Sigmoid colon (tissue), 4 donors: ENCODE data around the gene LY6G6D.

Source experiments
- EP300 ChIP-seq, 4 donors: sonication (generic); formaldehyde crosslinking; IDR thresholded peaks; one replicate each; pipeline ENCODE4 v1.6.1; 2017; ENCODE audit warnings: antibody characterized with exemption in 4 of 4
- POLR2A ChIP-seq, 2 donors: fragments of 450-650 bp; IDR thresholded peaks; one replicate each; pipeline ENCODE4 v1.6.1; 2016; ENCODE audit warnings: antibody characterized with exemption in 2 of 2, mild to moderate bottlenecking in 2 of 2, moderate library complexity in 2 of 2
- POLR2AphosphoS5 ChIP-seq, 4 donors: sonication (generic); formaldehyde crosslinking; IDR thresholded peaks; one replicate each; pipeline ENCODE4 v1.6.1; 2017; ENCODE audit warnings: antibody characterized with exemption in 4 of 4
- TF ChIP-seq, protein P1 (sequence below), 4 experiments: fragments of 450-650 bp in 3 of 4; fragments of 200-600 bp in 1 of 4; IDR thresholded peaks; one replicate each; pipeline ENCODE4 v1.5.1; 2016 to 2019; ENCODE audit warnings: antibody characterized with exemption in 4 of 4, mild to moderate bottlenecking in 3 of 4, moderate library complexity in 2 of 4

- TF ChIP-seq, protein P1, sequence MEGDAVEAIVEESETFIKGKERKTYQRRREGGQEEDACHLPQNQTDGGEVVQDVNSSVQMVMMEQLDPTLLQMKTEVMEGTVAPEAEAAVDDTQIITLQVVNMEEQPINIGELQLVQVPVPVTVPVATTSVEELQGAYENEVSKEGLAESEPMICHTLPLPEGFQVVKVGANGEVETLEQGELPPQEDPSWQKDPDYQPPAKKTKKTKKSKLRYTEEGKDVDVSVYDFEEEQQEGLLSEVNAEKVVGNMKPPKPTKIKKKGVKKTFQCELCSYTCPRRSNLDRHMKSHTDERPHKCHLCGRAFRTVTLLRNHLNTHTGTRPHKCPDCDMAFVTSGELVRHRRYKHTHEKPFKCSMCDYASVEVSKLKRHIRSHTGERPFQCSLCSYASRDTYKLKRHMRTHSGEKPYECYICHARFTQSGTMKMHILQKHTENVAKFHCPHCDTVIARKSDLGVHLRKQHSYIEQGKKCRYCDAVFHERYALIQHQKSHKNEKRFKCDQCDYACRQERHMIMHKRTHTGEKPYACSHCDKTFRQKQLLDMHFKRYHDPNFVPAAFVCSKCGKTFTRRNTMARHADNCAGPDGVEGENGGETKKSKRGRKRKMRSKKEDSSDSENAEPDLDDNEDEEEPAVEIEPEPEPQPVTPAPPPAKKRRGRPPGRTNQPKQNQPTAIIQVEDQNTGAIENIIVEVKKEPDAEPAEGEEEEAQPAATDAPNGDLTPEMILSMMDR (IDR thresholded peaks at IDR 0.05), result no peak
- TF ChIP-seq POLR2A (IDR thresholded peaks at IDR 0.05) (no peak), EP300 (IDR thresholded peaks at IDR 0.05) (no peak), POLR2AphosphoS5 (IDR thresholded peaks at IDR 0.05) (no peak)
These were observed 37.7 kb downstream of the LY6G6D start for GRCh38 chr6:31752739-31753319.
